ENCODE data around the gene SELENOF. TPM values are rescaled to one million over a fixed set of nuclear protein-coding genes. Genes with fewer than 3 reads are reported as not detected.

Gene SELENOF
- total RNA-seq, 2 experiments from 2014 or later = 128 to 162 TPM

Other genes starting within 250 kb of the SELENOF start
- 10 to 100 TPM; 62.1 to 68.6 TPM for gene SH3GLB1, start 209.6 kb downstream of the SELENOF start, total RNA-seq
- gene HS2ST1, start 509 bp upstream of the SELENOF start, total RNA-seq = 10 to 100 TPM; 13.9 to 17.0 TPM